HCT116 (cell line): ENCODE results near the gene CRTC3. TPM values are rescaled to one million over a fixed set of nuclear protein-coding genes. Genes with fewer than 3 reads are reported as not detected.

Experiments used
- ATAC-seq: fragments of 200-7000 bp; cut with Tn5 transposase; 2 replicates; pipeline ENCODE4 v1.9.1; 2020; ENCODE audit warnings: mild to moderate bottlenecking, moderate library complexity
- BruUV-seq: library from RNA; stranded (reverse); fragments of 400-500 nt; replicated peaks from 2 replicates; lab custom pipeline; 2021; lab: Mats Ljungman, UMichigan
- CTCF ChIA-PET: fragments of 300-600 bp; sonication (Branson Sonifier 250); formaldehyde crosslinking; loops from one replicate; lab custom pipeline; 2021; ENCODE audit warnings: antibody characterized with exemption; lab: Charles Lee
- POLR2A ChIA-PET: fragments of 300-600, 350-600 bp; sonication (Branson Sonifier 250); formaldehyde crosslinking; loops from one replicate; lab custom pipeline; 2021; ENCODE audit warnings: antibody characterized with exemption; lab: Charles Lee
- RAD21 ChIA-PET, 2 experiments: fragments of 300-600 bp; sonication (Branson Sonifier 250); formaldehyde crosslinking; loops; one replicate each; lab custom pipeline; 2023; ENCODE audit warnings: low total read pairs in 2 of 2; ENCODE audit not compliant: uncharacterized antibody in 2 of 2, unreplicated experiment in 2 of 2, low non-redundant PET in 1 of 2; lab: Charles Lee
- DNase-seq: peaks from one replicate; pipeline ENCODE4 v3.0.0-alpha.2; 2010; ENCODE audit warnings: low read depth, low spot score
- H2AFZ ChIP-seq: fragments of 200-600 bp; shearing (Covaris generic), sonication (generic); 2 replicates; pipeline ENCODE4 v1.6.1; 2017; ENCODE audit warnings: low read depth, mixed run types, mixed read lengths, antibody characterized with exemption, low read length; ENCODE audit not compliant: poor library complexity, severe bottlenecking
- H3K27ac ChIP-seq: 2 replicates; pipeline ENCODE4 v1.5.1; 2012; ENCODE audit warnings: low read depth, low read length
- H3K27me3 ChIP-seq: fragments of 200-600 bp; sonication (generic); 2 replicates; pipeline ENCODE4 v1.6.1; 2016; ENCODE audit warnings: mixed run types, low read length, mixed read lengths; ENCODE audit not compliant: insufficient read depth
- H3K36me3 ChIP-seq, 2 experiments: fragments of 200-500 bp in 1 of 2; fragments of 200-600 bp in 1 of 2; sonication (Bioruptor generic) in 1 of 2; sonication (generic) in 1 of 2; 2 replicates each; pipeline versions ENCODE4 v1.5.1 to v1.6.1; 2014 to 2016; ENCODE audit warnings: low read length in 2 of 2, inconsistent platforms in 1 of 2, mixed read lengths in 1 of 2, mixed run types in 1 of 2; ENCODE audit not compliant: insufficient read depth in 2 of 2, control insufficient read depth in 1 of 2
- H3K4me1 ChIP-seq, 2 experiments: fragments of 200-600 bp in 1 of 2; sonication (generic) in 1 of 2; 2 replicates each; pipeline versions ENCODE4 v1.5.1 to v1.6.1; 2012 to 2017; ENCODE audit warnings: low read length in 2 of 2, inconsistent platforms in 1 of 2, mild to moderate bottlenecking in 1 of 2, mixed read lengths in 1 of 2, mixed run types in 1 of 2, moderate library complexity in 1 of 2; ENCODE audit not compliant: insufficient read depth in 2 of 2, control insufficient read depth in 1 of 2
- H3K4me2 ChIP-seq: fragments of 200-600 bp; sonication (generic); 2 replicates; pipeline ENCODE4 v1.6.1; 2017; ENCODE audit warnings: mixed run types, low read length, mixed read lengths
- H3K4me3 ChIP-seq, 2 experiments: fragments of 200-600 bp in 1 of 2; sonication (generic) in 1 of 2; replicated peaks in 1 of 2; 2 replicates each; pipeline ENCODE4 v1.5.1; 2011 to 2016; ENCODE audit warnings: low read length in 2 of 2, control low read depth in 1 of 2, low read depth in 1 of 2, mild to moderate bottlenecking in 1 of 2, mixed read lengths in 1 of 2, mixed run types in 1 of 2
- H3K79me2 ChIP-seq: fragments of 200-600 bp; sonication (generic); 2 replicates; pipeline ENCODE4 v1.6.1; 2017; ENCODE audit warnings: mild to moderate bottlenecking, mixed run types, low read length, moderate library complexity, mixed read lengths; ENCODE audit not compliant: insufficient read depth
- H3K9ac ChIP-seq: fragments of 200-600 bp; sonication (generic); 2 replicates; pipeline ENCODE4 v1.6.1; 2016; ENCODE audit warnings: low read length, mixed read lengths
- H3K9me2 ChIP-seq: fragments of 200-600 bp; sonication (generic), shearing (Covaris generic); 2 replicates; pipeline ENCODE4 v1.6.1; 2017; ENCODE audit warnings: mixed run types, mild to moderate bottlenecking, moderate library complexity; ENCODE audit not compliant: insufficient read depth
- H3K9me3 ChIP-seq, 2 experiments: fragments of 200-500 bp in 1 of 2; fragments of 200-600 bp in 1 of 2; sonication (Bioruptor generic) in 1 of 2; sonication (generic) in 1 of 2; 2 replicates each; pipeline ENCODE4 v1.6.1; 2014 to 2017; ENCODE audit warnings: low read length in 2 of 2, mixed read lengths in 2 of 2, inconsistent platforms in 1 of 2, low read depth in 1 of 2, mild to moderate bottlenecking in 1 of 2, mixed run types in 1 of 2, moderate library complexity in 1 of 2; ENCODE audit not compliant: control insufficient read depth in 1 of 2, insufficient read depth in 1 of 2
- H4K20me1 ChIP-seq: fragments of 200-600 bp; sonication (generic), shearing (Covaris generic); 2 replicates; pipeline ENCODE4 v1.6.1; 2017; ENCODE audit warnings: mixed run types, mild to moderate bottlenecking, moderate library complexity; ENCODE audit not compliant: insufficient read depth
- CBX3 ChIP-seq: IDR thresholded peaks from 2 replicates; pipeline ENCODE4 v1.6.1; 2012; ENCODE audit warnings: low read depth
- EGR1 ChIP-seq: IDR thresholded peaks from 2 replicates; pipeline ENCODE4 v1.6.1; 2012; ENCODE audit warnings: low read depth
- EZH2phosphoT487 ChIP-seq: fragments of 200-600 bp; IDR thresholded peaks from 2 replicates; pipeline ENCODE4 v1.6.1; 2018; ENCODE audit warnings: antibody characterized with exemption, borderline replicate concordance
- FOSL1 ChIP-seq: IDR thresholded peaks from 2 replicates; pipeline ENCODE4 v1.6.1; 2012; ENCODE audit warnings: low read depth
- JUND ChIP-seq: IDR thresholded peaks from 2 replicates; pipeline ENCODE4 v1.6.1; 2012
- MAX ChIP-seq: IDR thresholded peaks from 2 replicates; pipeline ENCODE4 v1.6.1; 2012
- SP1 ChIP-seq: IDR thresholded peaks from 2 replicates; pipeline ENCODE4 v1.6.1; 2012; ENCODE audit warnings: low read depth
- SRF ChIP-seq: IDR thresholded peaks from 2 replicates; pipeline ENCODE4 v1.6.1; 2012; ENCODE audit warnings: low read depth
- ZNF274 ChIP-seq: fragments of 200-500 bp; sonication (Bioruptor generic); IDR thresholded peaks from 2 replicates; pipeline ENCODE4 v1.6.1; 2014; ENCODE audit warnings: mild to moderate bottlenecking, low read depth, low read length, inconsistent platforms
- intact Hi-C: fragments of 100-400 bp; cut with micrococcal nuclease; formaldehyde crosslinking; loops from 2 replicates; pipeline ENCODE4 v1.10.0; 2022
- total RNA-seq: library from RNA; stranded (reverse); gene quantifications from one replicate; pipeline ENCODE4 v1.2.1, GENCODE V29; 2021; ENCODE audit not compliant: unreplicated experiment
- TF ChIP-seq, protein P1 (sequence below): IDR thresholded peaks from 2 replicates; pipeline ENCODE4 v1.6.1; 2011; ENCODE audit warnings: mild to moderate bottlenecking, low read length, moderate library complexity; ENCODE audit not compliant: insufficient replicate concordance; ENCODE audit errors: extremely low read depth

CRTC3 gene
- total RNA-seq, 1 experiment from 2014 or later, result 20.7 TPM

DNA sequence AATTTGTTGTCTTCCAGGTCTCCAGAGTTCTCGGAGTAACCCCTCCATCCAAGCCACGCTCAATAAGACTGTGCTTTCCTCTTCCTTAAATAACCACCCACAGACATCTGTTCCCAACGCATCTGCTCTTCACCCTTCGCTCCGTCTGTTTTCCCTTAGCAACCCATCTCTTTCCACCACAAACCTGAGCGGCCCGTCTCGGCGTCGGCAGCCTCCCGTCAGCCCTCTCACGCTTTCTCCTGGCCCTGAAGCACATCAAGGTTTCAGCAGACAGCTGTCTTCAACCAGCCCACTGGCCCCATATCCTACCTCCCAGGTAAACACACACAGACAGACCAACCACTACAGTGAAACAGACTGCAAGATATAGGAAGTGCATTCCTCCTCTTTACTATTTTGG is 99.5 kb downstream of the CRTC3 start:
- no peaks in the 10 kb centered on the region for H3K79me2 ChIP-seq
- DNase-seq, result no peak
- no peaks in the 10 kb centered on the region for H3K4me1 ChIP-seq
- no peaks in the 10 kb centered on the region for H3K27me3 ChIP-seq
- BruUV-seq, result no TSS peak
- CTCF ChIA-PET, result no interaction called here
- no peak overlapping the region for H3K9ac ChIP-seq
- H2AFZ ChIP-seq, result no peak overlapping the region
- no peak overlapping the region for H3K4me2 ChIP-seq
- TF ChIP-seq, protein P1, sequence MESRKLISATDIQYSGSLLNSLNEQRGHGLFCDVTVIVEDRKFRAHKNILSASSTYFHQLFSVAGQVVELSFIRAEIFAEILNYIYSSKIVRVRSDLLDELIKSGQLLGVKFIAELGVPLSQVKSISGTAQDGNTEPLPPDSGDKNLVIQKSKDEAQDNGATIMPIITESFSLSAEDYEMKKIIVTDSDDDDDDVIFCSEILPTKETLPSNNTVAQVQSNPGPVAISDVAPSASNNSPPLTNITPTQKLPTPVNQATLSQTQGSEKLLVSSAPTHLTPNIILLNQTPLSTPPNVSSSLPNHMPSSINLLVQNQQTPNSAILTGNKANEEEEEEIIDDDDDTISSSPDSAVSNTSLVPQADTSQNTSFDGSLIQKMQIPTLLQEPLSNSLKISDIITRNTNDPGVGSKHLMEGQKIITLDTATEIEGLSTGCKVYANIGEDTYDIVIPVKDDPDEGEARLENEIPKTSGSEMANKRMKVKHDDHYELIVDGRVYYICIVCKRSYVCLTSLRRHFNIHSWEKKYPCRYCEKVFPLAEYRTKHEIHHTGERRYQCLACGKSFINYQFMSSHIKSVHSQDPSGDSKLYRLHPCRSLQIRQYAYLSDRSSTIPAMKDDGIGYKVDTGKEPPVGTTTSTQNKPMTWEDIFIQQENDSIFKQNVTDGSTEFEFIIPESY, result no peak
- TF ChIP-seq ZNF274 (no peak), EZH2phosphoT487 (no peak), SRF (no peak), MAX (no peak), FOSL1 (no peak), JUND (no peak), EGR1 (no peak), CBX3 (no peak), SP1 (no peak)
- TF ChIP-seq, all 23 proteins: peak for 0
- H4K20me1 ChIP-seq, result no peaks in the 10 kb centered on the region
- ATAC-seq, result no peak
- no peaks in the 10 kb centered on the region for H3K9me3 ChIP-seq
- no peak overlapping the region for H3K27ac ChIP-seq
- ChIA-PET POLR2A (no interaction called here), RAD21 (no interaction called here)
- no peaks in the 10 kb centered on the region for H3K9me2 ChIP-seq
- peaks cover 12 to 13% of the 10 kb centered on the region in 2 experiments; a peak in 3 of 4 replicates for H3K36me3 ChIP-seq
- no peak overlapping the region for H3K4me3 ChIP-seq
- intact Hi-C loops, result no loop called here
